SK-N-SH (cell line): ENCODE measurements around the gene ADCY9. TPM values are rescaled to one million over a fixed set of nuclear protein-coding genes. Genes with fewer than 3 reads are reported as not detected.

Experiments
- CTCF ChIA-PET: fragments of 300-600, 350-600 bp; formaldehyde crosslinking; extraction: SDS; loops from one replicate; lab custom pipeline; 2021; lab: Yijun Ruan, JAX
- POLR2A ChIA-PET: fragments of 350-600 bp; sonication (Branson Sonifier 250); formaldehyde crosslinking; extraction: SDS; loops from one replicate; lab custom pipeline; 2020; ENCODE audit warnings: antibody characterized with exemption, inconsistent platforms; lab: Yijun Ruan, JAX
- DNase-seq: peaks from one replicate; pipeline ENCODE4 v3.0.0; 2012
- H2AFZ ChIP-seq: fragments of 200-600 bp; sonication (generic); 2 replicates; pipeline ENCODE4 v1.8.1; 2016; ENCODE audit warnings: antibody characterized with exemption, mild to moderate bottlenecking, low read depth
- H3F3A ChIP-seq: fragments of 200-600 bp; sonication (generic); replicated peaks from 2 replicates; pipeline ENCODE3; 2016; ENCODE audit warnings: antibody characterized with exemption, mild to moderate bottlenecking; ENCODE audit not compliant: insufficient read depth
- H3K27ac ChIP-seq, 2 experiments: fragments of 200-500 bp in 1 of 2; fragments of 200-600 bp in 1 of 2; sonication (Bioruptor generic) in 1 of 2; sonication (generic), shearing (Covaris generic) in 1 of 2; 2 replicates each; pipeline versions ENCODE4 v1.5.1 to v1.6.1; 2014 to 2016; ENCODE audit warnings: low read depth in 2 of 2, inconsistent platforms in 1 of 2, low read length in 1 of 2, mild to moderate bottlenecking in 1 of 2, mixed read lengths in 1 of 2
- H3K27me3 ChIP-seq: fragments of 200-600 bp; sonication (generic), shearing (Covaris generic); 2 replicates; pipeline ENCODE4 v1.6.1; 2016; ENCODE audit warnings: mixed run types; ENCODE audit not compliant: insufficient read depth
- H3K36me3 ChIP-seq, 2 experiments: fragments of 200-500 bp in 1 of 2; fragments of 200-600 bp in 1 of 2; sonication (Bioruptor generic) in 1 of 2; sonication (generic) in 1 of 2; replicated peaks in 1 of 2; 2 replicates each; pipeline versions ENCODE3 to v1.5.1; 2014 to 2016; ENCODE audit warnings: low read length in 1 of 2, mild to moderate bottlenecking in 1 of 2; ENCODE audit not compliant: insufficient read depth in 2 of 2, control insufficient read depth in 1 of 2
- H3K4me1 ChIP-seq, 2 experiments: fragments of 200-500 bp in 1 of 2; fragments of 200-600 bp in 1 of 2; sonication (Bioruptor generic) in 1 of 2; sonication (generic), shearing (Covaris generic) in 1 of 2; 2 replicates each; pipeline versions ENCODE4 v1.5.1 to v1.6.1; 2014 to 2016; ENCODE audit warnings: low read depth in 1 of 2, low read length in 1 of 2, mixed run types in 1 of 2; ENCODE audit not compliant: insufficient read depth in 2 of 2, control insufficient read depth in 1 of 2
- H3K4me2 ChIP-seq: fragments of 200-600 bp; sonication (generic), shearing (Covaris generic); 2 replicates; pipeline ENCODE4 v1.6.1; 2017; ENCODE audit warnings: mixed run types
- H3K4me3 ChIP-seq, 2 experiments: fragments of 200-500 bp in 1 of 2; fragments of 200-600 bp in 1 of 2; sonication (Bioruptor generic) in 1 of 2; sonication (generic), shearing (Covaris generic) in 1 of 2; 2 replicates each; pipeline versions ENCODE4 v1.5.1 to v1.8.1; 2014 to 2016; ENCODE audit warnings: low read depth in 2 of 2, inconsistent platforms in 1 of 2, low read length in 1 of 2, mild to moderate bottlenecking in 1 of 2, mixed read lengths in 1 of 2, moderate library complexity in 1 of 2
- H3K79me2 ChIP-seq: fragments of 200-600 bp; sonication (generic); 2 replicates; pipeline ENCODE4 v1.8.1; 2017; ENCODE audit warnings: mild to moderate bottlenecking; ENCODE audit not compliant: insufficient read depth
- H3K9ac ChIP-seq: fragments of 200-600 bp; sonication (generic); 2 replicates; pipeline ENCODE4 v1.6.1; 2017; ENCODE audit warnings: mixed run types
- H3K9me2 ChIP-seq: fragments of 200-600 bp; sonication (generic); 2 replicates; pipeline ENCODE4 v1.6.1; 2017; ENCODE audit warnings: mixed run types
- H3K9me3 ChIP-seq: fragments of 200-600 bp; sonication (generic); 2 replicates; pipeline ENCODE4 v1.6.1; 2017; ENCODE audit warnings: mixed run types, mild to moderate bottlenecking, moderate library complexity
- H4K20me1 ChIP-seq: fragments of 200-600 bp; sonication (generic); 2 replicates; pipeline ENCODE4 v1.6.1; 2017; ENCODE audit warnings: mild to moderate bottlenecking, mixed run types; ENCODE audit not compliant: insufficient read depth
- EP300 ChIP-seq, 2 experiments: IDR thresholded peaks; 2 replicates each; pipeline versions ENCODE4 v1.4.0 to v1.6.1; 2012; ENCODE audit warnings: borderline replicate concordance in 1 of 2, low read depth in 1 of 2, low read length in 1 of 2
- FOSL2 ChIP-seq: IDR thresholded peaks from 2 replicates; pipeline ENCODE4 v1.4.0; 2012; ENCODE audit warnings: low read depth, mild to moderate bottlenecking, moderate library complexity, borderline replicate concordance
- MEF2A ChIP-seq: IDR thresholded peaks from 2 replicates; pipeline ENCODE4 v1.4.0; 2012; ENCODE audit warnings: low read depth, borderline replicate concordance
- MXI1 ChIP-seq: IDR thresholded peaks from 2 replicates; pipeline ENCODE4 v1.6.1; 2012; ENCODE audit warnings: mild to moderate bottlenecking, low read depth, low read length, improper control_type of control experiment
- NFIC ChIP-seq: IDR thresholded peaks from 2 replicates; pipeline ENCODE4 v1.4.0; 2012; ENCODE audit warnings: borderline replicate concordance
- NRF1 ChIP-seq: IDR thresholded peaks from 2 replicates; pipeline ENCODE4 v1.6.1; 2012; ENCODE audit warnings: low read depth, mild to moderate bottlenecking, low read length
- RCOR1 ChIP-seq: fragments of 150-350 bp; IDR thresholded peaks from 2 replicates; pipeline ENCODE4 v1.6.1; 2017; ENCODE audit warnings: antibody characterized with exemption, low read length
- REST ChIP-seq: IDR thresholded peaks from 2 replicates; pipeline ENCODE4 v1.6.1; 2012; ENCODE audit warnings: mild to moderate bottlenecking, low read depth, low read length, moderate library complexity
- RFX5 ChIP-seq: IDR thresholded peaks from 2 replicates; pipeline ENCODE4 v1.6.1; 2012; ENCODE audit warnings: mild to moderate bottlenecking, improper control_type of control experiment, low read length
- SIN3A ChIP-seq: IDR thresholded peaks from 2 replicates; pipeline ENCODE4 v1.6.1; 2012; ENCODE audit warnings: low read depth, mild to moderate bottlenecking, low read length, moderate library complexity, borderline replicate concordance
- SMC3 ChIP-seq: IDR thresholded peaks from 2 replicates; pipeline ENCODE4 v1.6.1; 2012; ENCODE audit warnings: low read depth, low read length, improper control_type of control experiment
- TCF12 ChIP-seq: IDR thresholded peaks from 2 replicates; pipeline ENCODE4 v1.4.0; 2012
- TEAD4 ChIP-seq: IDR thresholded peaks from 2 replicates; pipeline ENCODE4 v1.4.0; 2012; ENCODE audit warnings: mild to moderate bottlenecking, borderline replicate concordance; ENCODE audit not compliant: insufficient read depth
- USF1 ChIP-seq: IDR thresholded peaks from 2 replicates; pipeline ENCODE4 v1.4.0; 2012; ENCODE audit warnings: low read depth, borderline replicate concordance
- YY1 ChIP-seq: IDR thresholded peaks from 2 replicates; pipeline ENCODE4 v1.4.0; 2012; ENCODE audit warnings: low read depth, mild to moderate bottlenecking
- WGBS: methylation state at CpG from one replicate; pipeline ENCODE4 v1.1.6; 2017; ENCODE audit warnings: low lambda C conversion rate; 5-methylcytosine and 5-hydroxymethylcytosine counted together
- polyA plus RNA-seq, 3 experiments: library from polyadenylated mRNA; depleted of rRNA; stranded (reverse); fragments of >200 nt; gene quantifications; 2 replicates each; pipeline ENCODE4 v1.2.3, GENCODE V29; 2012

ADCY9 gene
- polyA plus RNA-seq, 1 of the 3 experiments (the other 2 are of a cell fraction), result 5.2 TPM

GRCh38 chr16:4109250-4109736 lies 6.9 kb downstream of the ADCY9 start:
- 78% methylated on average over 11 of the region's 11 CpGs for WGBS
- Histone ChIP-seq H3K4me1 (peaks cover 8 to 20% of the 10 kb centered on the region in 2 experiments; a peak in 3 of 4 replicates), H3K27me3 (no peaks in the 10 kb centered on the region), H3K27ac (no peak overlapping the region), H2AFZ (no peak overlapping the region), H3K9me2 (no peaks in the 10 kb centered on the region), H3K36me3 (no peaks in the 10 kb centered on the region), H4K20me1 (no peaks in the 10 kb centered on the region), H3K4me3 (no peak overlapping the region), H3K4me2 (no peak overlapping the region), H3F3A (no peaks in the 10 kb centered on the region), H3K9me3 (no peaks in the 10 kb centered on the region), H3K79me2 (no peaks in the 10 kb centered on the region), H3K9ac (no peak overlapping the region)
- no peak for DNase-seq
- CTCF ChIA-PET, result interaction anchor here (0.9 kb wide), 1 partner anchor 39 kb away, joined by 3 read pairs; no protein-coding TSS in a partner anchor
- POLR2A ChIA-PET, result no interaction called here
- TF ChIP-seq REST, result no peak
- TF ChIP-seq USF1, result no peak
- TF ChIP-seq SIN3A, result no peak
- TF ChIP-seq RFX5, result no peak
- no peak for TF ChIP-seq MXI1
- no peak for TF ChIP-seq YY1
- no peak for TF ChIP-seq MEF2A

GRCh38 chr16:4106516-4106915 lies 9.7 kb downstream of the ADCY9 start:
- Histone ChIP-seq H4K20me1 (no peaks in the 10 kb centered on the region), H3K4me3 (no peak overlapping the region), H3K9ac (no peak overlapping the region), H3K27ac (no peak overlapping the region), H3K4me2 (no peak overlapping the region), H3K36me3 (no peaks in the 10 kb centered on the region), H3K79me2 (no peaks in the 10 kb centered on the region), H3K27me3 (no peaks in the 10 kb centered on the region), H3K9me3 (no peaks in the 10 kb centered on the region), H2AFZ (no peak overlapping the region), H3K9me2 (no peaks in the 10 kb centered on the region), H3F3A (no peaks in the 10 kb centered on the region), H3K4me1 (peaks cover 2 to 3% of the 10 kb centered on the region in 2 experiments; a peak in 2 of 4 replicates)
- no peak for DNase-seq
- POLR2A ChIA-PET, result no interaction called here
- 89% methylated on average over 4 of the region's 4 CpGs for WGBS
- TF ChIP-seq RCOR1 (no peak), TEAD4 (no peak), NFIC (no peak), FOSL2 (no peak), EP300 (IDR thresholded peaks at IDR 0.05; ENCODE audit: borderline replicate concordance in 1 of 2, low read depth in 1 of 2, low read length in 1 of 2) (no peak), YY1 (no peak), TCF12 (no peak), NRF1 (no peak), SMC3 (no peak)
- CTCF ChIA-PET, result no interaction called here
